GM18502 (cell line): ENCODE measurements around the gene DRD2.

Experiments
- ATAC-seq: cut with Tn5 transposase; IDR thresholded peaks from one replicate; pipeline ENCODE4 v1.9.1; 2021; ENCODE audit warnings: mild to moderate bottlenecking; ENCODE audit not compliant: unreplicated experiment, poor library complexity

DRD2 gene

DNA sequence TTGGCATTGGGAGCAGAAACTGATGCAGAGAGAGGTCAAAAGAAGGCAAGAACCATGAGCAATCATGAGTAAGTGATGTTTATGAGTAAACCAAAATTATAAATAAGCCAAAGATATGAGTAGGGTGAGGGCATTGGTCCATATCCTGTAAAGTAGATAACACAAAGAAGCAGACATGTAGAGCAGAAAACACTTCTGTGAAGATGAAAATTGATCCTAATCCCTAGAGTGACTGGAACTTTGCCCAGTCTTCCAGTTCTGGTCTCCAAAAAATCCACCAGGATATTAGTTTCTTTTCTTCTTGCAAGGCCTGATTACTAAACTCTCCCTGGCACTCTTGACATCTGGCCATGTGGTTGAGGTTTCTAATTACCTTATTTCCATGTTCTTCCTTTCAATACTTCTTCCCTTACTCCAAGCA, 13.7 kb upstream of the DRD2 start:
- no peak for ATAC-seq

DNA sequence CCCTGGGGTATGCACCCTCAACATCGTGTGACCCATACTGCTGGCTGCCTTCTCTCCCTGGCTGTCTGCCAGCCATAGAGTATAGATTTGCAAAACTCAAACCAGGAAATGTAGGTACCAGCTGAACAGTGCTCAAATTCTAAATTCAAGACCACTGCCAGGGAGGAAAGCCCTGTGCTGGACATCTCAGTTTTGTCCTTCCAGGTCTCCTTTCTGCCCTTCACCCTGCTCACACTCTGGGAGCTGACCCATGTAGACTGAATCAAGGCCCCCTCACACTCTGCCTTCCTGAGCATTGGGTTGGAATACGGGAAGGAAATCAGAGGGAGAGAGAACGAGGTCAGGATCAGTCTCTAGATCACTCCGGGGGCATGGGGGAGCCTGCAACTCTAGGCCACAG, 12.4 kb upstream of the DRD2 start:
- ATAC-seq, result no peak

- no peak for ATAC-seq
These were observed 9.0 kb upstream of the DRD2 start for GRCh38 chr11:113484223-113484622.

GRCh38 chr11:113481672-113482071, 6.5 kb upstream of the DRD2 start:
- no peak for ATAC-seq

- ATAC-seq, result no peak
These were observed 6.0 kb upstream of the DRD2 start for GRCh38 chr11:113481226-113481625.

DNA sequence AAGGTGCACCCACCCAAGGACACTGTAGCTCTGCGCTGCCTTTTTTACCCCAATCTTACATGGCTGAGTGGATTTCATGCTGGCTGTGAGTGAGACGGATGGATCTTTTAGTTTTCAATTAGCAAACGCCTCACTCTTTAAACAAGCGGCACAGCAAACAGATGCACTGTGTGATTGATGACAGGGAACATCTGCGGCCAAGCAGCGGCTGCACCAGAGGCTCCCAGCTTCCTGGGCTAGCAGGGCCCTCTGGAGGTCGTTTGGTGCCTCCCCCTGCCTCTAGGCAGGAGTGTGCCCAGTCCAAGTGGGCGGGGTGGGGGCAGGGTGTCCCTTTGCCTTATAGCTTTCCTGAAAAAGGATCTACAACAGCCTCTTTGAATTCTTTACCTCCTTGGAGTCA, 2.1 kb upstream of the DRD2 start:
- ATAC-seq, result no peak

DNA sequence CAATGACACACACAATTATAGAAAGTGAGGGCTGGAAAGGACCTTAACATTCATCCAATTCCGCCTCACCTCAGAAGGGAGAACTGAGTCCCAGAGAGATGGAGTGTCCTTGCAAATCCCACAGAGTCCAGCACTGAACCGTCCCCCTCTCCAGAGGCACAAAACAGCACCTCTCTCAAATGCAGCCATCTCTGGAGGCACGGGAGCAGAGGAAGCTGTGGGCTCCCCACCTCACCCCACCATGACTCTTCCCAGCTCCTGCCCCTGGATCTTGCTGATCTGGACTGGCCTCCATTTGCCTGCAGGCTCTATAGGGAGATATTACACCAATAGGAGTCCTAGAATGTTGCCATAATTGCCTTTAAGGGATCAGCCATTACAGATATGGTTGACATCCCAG, 1.4 kb upstream of the DRD2 start:
- no peak for ATAC-seq

- ATAC-seq, result no peak
These were observed 637 bp downstream of the DRD2 start for GRCh38 chr11:113474362-113475159.

- no peak for ATAC-seq
These were observed 1.2 kb downstream of the DRD2 start for GRCh38 chr11:113473983-113474361.

GRCh38 chr11:113472471-113472870, 2.7 kb downstream of the DRD2 start:
- no peak for ATAC-seq

- ATAC-seq, result no peak
These were observed 5.0 kb downstream of the DRD2 start for GRCh38 chr11:113470233-113470632.

GRCh38 chr11:113468726-113469345, 6.4 kb downstream of the DRD2 start:
- no peak for ATAC-seq

GRCh38 chr11:113467545-113467944, 7.7 kb downstream of the DRD2 start:
- ATAC-seq, result no peak

DNA sequence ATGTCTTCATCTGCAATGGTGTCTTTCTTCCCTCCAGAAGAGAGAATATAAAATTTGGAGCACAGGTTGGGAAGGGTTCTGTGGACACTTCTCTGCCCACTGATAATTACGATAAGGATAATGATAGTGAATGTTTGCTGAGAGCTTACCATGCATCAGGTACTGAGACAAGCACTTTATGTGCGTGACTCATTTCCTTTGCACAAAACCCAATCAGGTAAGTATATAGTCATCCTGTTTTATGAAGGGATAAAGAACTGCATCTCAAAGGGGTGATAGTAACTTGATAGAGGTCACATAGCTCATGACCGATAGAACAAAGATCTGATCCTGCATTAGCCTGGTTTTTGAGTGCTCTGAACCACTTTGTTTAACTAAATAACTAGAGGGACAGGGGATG, 9.4 kb downstream of the DRD2 start:
- ATAC-seq, result no peak

- no peak for ATAC-seq
These were observed 10.8 kb downstream of the DRD2 start for GRCh38 chr11:113464416-113464815.

DNA sequence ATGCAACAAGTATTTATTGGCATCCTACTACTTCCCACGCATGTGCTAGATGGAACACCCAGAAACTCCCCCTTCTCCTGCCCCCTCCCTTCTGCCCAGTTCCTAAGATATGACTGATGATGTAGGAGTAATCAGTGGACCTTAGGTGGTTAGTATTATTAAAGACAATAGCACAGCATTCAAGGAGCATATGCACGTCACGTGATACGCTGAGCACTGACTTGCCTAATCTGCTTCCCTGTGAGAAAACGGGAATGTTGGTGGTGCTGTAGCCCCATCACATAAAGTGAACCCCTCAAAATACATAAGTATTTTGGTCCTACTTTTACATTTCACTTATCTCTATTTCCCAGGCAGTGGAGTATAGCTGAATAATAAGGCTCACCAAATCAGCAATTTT, 12.4 kb downstream of the DRD2 start:
- ATAC-seq, result no peak

DNA sequence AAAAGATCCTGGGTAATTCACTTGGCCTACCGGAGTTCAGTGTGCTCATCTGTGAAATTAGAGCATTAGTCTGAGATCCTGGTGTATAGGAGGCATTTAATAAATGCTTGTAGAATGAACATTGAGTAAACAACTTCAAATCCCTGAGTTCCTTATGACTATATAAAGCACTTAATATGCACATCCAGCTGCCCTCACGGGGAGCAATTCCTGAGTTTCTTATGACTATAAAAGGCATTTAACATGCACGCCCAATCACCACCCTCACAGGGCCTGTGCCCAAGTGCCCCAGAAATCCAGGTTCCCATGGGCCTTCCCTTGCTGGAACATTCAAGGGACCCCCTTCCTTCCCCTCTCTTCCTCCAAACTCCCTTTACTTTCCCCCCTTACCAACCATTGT, 13.6 kb downstream of the DRD2 start:
- ATAC-seq, result no peak

- ATAC-seq, result no peak
These were observed 14.7 kb downstream of the DRD2 start for GRCh38 chr11:113460469-113460868.

DNA sequence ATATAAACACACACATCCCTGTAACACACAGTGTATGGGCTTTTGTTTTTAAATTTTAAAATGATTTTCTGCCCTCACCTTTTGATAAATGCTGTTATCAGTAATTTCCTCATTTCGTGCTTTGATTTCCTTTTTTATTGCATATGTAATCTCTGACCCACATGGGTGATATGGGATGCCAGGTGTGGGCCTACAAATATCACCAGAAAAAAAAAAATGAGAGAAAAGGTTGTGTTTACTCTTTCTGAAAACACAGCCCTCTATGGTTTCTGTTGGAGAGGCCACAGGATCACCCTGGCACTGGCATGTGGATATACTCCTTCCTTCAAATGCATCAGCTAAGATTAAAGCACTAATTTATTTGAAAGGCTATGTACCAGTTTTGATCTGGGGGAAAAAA, 17.0 kb downstream of the DRD2 start:
- ATAC-seq, result no peak

- no peak for ATAC-seq
These were observed 17.4 kb downstream of the DRD2 start for GRCh38 chr11:113457784-113458183.

- no peak for ATAC-seq
These were observed 20.7 kb downstream of the DRD2 start for GRCh38 chr11:113454455-113454854.

DNA sequence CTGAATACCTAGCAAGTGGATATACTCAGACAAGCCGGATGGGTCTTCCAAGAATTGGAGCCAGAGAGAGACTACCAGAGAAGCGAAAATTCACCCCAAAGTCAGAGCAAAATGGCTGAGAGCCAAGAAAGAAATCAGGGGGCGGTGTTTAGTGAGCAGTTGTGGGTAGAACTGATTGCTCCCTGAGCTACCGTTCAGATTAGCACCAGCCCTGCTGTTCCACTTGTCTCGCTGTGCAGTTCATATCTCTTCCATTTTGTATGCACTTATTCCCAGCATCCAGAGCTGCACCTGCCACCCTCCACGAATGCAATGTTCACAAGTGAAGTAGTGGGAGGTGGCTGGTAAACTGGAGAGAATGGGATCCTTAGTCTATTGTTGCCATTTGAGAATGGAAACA, 25.5 kb downstream of the DRD2 start:
- no peak for ATAC-seq
